GM20431 (cell line): ENCODE data around the gene KRT80.

Source experiments
- in situ Hi-C: fragments of 300-500 bp; cut with MseI, MboI; formaldehyde crosslinking; loops from one replicate; pipeline ENCODE4 v1.15.0; 2020; ENCODE audit warnings: low sequenced_read_pairs; ENCODE audit not compliant: unreplicated experiment

KRT80 gene

DNA sequence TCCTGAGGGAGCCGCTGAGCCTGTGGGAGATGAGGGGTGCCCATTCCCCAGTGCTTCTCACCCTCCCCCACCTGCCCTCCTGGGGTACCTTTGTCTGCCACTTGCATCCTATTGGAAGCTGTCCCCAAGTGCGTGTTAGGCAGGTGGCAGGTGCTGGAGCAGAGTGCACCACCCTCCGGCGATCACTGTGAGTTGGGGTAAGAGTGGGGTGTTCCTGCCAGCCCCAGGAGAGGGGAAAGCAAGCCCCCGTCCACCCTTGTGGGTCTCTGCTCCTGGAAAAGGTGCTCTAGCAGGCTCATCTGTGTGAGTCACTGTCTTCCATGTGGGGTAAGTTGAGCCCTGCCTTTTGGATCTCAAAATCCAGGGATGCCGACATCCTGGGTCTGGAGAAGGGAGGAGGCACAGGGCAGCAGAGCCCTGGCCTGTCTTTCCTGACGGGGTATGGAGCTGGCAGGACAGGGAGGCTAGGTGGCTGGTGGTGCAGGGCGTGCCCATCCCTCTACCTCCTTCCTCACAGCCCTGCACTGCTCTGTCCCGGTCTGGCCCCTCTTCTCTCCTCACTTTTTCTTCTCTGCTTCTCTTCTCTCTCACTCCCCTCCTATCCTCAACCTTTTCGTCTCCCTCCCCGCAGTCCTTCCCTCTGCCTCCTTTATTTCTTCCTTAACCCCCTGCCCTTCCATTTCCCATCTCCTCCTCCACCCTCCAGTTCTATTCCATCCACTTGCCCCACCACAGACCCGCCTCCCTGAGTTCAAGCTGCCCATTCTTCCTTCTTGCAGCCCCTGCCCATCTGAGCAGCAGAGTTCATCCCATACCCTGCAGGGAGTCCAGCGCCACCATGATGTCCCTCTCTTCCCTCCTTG is 21.1 kb upstream of the KRT80 start:
- in situ Hi-C loops = no loop called here

DNA sequence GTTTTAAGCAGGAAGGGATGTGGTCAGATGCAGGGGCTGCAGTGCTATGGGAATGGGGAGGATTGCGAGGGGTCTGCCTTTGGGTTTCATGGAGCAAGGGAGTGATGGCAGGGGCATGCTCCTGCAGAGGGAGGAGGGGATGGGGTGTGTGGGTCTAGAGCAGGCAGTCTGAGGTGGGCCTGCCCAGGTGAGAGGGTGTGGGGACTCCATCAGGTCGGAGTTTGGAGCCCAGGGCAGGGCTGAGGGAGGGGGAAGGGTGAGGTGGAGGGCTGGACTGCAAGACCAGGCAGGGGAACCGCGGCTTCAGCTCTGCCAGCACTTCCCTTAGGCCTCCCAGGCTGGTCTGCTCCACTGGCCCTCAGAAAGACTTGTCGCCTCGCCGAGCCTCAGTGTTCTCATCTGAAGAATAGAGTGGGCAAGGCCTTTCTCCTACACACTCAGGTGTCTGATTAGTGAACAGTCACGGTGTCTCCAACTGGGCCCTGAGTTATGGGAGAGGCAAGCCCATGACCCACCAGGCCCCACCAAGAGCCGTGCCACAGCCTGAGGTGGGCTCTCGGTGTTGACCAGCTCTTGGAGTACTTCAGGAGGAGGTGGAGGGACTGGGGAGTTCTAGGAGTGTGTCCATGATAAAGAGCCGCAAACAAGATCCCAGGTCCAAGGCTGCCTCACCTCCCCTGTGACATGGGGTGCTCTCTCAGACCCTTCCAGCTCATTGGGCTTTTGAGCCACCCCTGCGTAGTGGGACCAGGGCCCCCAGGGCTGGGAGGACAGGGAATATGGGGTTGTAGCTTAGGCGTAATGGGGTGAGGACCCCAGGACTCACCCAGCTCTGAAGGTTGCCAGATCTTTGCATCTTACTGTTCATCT is 20.1 kb upstream of the KRT80 start:
- in situ Hi-C loops = no loop called here

DNA sequence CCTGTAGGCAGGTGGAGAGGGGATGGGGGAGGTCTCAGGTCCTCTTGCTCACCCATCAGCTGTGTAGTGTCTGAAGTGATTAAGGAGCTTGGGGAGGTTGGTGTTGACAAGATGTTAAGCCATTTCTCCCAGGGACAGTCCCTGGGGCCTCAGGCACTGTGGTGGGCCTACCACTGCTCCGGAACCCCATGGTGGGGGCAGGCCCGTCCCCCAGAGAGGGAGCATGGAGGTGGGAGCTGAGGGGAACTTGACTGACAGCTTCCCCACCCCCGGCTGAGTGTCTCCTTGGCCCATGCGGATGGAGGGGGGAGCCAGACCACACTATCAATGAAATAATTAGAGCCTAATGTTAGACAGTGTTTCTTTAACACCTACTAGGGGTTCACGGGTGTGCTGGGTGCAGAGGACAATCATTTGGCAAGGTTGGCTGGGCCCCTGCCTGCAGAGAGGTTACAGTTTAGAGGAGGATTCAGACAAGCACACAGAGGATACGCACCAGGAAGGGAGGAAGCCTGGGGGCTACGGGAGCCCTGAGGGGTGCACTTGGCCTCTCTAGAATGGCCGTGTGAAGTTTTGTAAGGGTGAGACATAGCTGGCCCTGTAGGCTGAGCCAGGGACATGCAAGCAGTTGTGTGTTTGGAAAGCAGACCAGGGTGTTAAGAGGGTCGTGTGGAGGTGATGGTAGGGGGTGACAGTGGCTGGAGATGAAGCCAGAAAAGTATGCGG is 19.3 kb upstream of the KRT80 start:
- in situ Hi-C loops = no loop called here

DNA sequence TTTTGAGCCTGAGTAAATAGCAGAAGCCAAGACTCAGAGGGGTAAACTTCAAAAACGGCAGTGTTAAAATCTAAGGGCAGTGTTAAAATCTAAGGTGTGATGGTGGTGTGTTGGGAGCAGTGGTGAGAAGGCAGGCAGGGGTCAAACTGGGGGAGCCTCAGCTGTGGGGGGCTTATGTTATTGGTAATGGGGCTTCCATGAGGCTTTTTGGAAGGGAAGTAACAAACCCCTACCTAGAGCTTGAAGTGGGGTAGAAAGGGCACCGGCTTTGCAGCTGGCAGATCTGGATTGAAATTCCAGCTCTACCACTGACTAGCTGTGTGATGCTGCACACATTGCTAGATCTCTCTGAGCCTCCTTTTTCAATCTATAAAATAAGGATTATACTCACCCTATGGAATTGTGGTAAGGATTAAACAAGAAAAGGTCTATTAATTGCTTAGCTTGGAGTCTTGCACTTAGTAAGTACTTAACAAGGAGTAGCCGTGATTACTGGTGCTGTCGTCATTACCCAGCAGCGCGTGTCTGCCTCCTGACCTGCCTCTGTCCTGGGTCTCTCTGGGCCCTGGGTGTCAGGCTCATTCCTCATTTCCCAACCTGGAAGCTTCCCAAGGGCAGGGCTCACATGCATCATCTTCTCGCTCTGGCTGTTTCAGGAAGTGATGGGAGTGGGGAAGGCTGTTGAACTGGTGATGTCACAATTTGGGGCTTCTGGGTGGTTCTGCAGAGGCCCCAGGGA is 18.5 kb upstream of the KRT80 start:
- in situ Hi-C loops = no loop called here

DNA sequence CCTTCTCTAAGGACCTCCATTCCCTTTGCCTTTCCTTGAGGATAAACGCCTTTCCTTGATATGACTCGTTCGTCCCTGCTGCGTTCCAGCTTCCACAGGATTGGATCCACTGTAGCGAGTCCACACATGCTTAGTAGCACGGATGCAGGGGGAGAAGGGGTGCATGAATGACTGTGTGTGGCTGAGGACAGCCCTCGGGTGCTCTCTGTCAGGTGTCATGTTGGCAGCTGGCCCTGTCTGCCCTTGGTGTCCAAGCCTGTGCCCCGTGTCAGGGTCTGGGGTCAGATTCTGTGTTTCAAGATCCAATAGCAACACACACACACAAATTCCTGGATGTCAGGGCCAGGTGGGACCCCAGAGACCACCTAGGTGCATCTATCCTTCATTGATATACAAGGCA is 17.5 kb upstream of the KRT80 start:
- in situ Hi-C loops = no loop called here

DNA sequence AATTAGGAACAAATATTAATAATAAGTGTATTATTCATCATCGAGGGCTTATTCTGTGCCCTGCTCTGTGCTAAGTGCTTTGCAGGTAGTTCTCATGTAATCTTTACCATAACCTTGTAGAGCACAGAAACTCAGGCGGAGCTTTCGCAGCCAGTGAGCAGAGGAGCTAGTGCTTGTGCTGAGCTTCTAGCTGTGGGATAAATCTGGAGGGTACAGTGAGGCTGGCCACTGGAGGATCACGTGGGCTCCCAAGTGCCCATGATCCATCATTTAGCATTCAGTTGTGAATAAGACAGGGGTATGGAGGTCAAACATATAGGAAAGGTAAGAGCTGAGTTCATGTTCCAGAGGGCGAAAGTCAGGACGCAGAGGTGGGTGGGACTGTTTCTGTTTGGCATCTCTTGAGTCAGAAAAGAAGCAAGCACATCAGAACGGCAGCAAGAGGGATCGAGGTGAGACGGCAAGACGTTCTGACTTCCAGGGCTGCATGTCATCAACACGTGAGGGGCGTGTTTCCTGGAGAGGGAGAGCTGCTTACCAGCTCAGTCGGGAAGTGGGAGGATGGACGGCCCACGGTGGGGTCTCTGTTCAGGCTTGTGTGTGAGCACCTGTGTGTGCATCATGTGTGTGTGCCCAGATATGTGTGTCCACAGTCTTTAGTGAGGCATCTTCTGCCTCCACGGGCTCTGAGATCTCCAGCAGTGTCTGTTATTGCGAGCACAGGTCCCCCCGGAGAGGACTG is 16.8 kb upstream of the KRT80 start:
- in situ Hi-C loops = no loop called here

DNA sequence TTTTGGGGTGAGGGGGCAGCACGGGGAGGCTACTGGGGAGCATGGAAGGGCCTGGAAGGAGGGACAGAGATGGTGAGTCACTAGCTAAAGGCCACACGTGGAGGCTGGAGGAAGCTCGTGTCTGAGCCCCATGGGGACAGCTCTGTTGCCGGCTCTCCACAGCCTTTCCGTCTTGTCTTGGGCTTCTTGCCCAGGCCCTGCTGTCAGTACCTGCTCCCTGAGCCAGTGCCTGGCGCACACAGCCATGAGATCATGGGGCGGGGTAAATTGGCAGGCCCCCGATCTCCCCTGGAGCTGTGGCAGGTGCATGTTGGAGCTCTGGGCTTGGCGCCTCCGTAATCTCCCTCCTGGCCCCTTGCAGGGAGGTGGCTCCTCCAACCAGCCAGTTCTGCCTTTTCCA is 16.1 kb upstream of the KRT80 start:
- in situ Hi-C loops = no loop called here

DNA sequence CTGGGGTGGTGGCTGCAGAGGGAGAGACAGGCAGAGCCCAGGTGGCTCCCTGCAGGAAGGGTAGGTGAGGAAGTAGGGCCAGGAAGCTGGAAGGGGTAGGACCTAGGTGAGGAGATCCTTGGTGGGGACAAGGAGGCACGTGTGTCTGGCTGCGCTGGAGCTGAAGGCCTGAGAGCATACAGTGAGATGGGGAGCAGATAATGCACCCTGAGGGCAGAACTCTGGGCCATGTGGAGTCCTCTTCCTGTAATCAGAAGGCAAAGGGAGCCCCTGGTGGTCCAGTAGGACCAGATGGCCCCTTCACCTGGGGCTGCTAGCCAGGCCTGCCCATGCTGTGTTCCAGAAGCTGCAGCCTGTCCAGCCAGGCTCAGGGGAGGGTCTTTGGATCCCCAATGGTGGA is 15.3 kb upstream of the KRT80 start:
- in situ Hi-C loops = no loop called here

DNA sequence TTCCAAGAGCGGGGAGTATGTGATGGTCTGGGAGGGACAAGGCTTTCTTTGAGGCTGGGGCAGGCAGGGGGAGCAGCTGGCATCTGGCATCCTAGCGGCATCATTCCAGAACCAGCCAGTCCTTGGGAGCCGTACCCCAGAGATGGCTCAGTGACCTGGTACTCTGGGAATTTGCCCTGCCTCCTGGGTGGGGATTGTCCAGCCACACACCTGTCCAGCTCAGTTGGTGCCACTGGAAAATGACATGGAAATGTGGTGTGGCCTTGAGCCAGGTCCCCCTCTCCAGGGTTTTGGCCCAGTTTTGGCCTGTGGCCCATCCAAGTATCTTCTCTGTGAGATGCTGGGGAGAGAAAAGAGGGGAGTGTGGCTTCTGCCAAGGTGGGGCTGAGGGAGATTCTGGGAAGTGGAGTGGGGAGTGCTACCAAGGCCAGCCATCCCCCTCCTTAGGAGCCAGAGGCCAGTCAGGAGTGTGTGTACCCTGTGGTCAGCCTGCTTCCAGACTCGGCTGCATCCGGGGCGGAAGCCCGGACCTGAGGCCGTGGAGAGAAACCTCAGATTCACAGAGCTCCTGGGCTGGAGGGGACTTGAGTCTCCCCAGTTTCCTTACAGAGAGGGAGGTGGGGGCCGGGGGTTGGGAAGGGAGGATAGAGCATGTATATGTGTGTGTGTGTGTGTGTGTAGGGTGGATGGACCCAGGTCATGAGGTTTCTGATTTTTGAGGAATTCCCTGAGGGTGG is 14.7 kb upstream of the KRT80 start:
- in situ Hi-C loops = no loop called here

DNA sequence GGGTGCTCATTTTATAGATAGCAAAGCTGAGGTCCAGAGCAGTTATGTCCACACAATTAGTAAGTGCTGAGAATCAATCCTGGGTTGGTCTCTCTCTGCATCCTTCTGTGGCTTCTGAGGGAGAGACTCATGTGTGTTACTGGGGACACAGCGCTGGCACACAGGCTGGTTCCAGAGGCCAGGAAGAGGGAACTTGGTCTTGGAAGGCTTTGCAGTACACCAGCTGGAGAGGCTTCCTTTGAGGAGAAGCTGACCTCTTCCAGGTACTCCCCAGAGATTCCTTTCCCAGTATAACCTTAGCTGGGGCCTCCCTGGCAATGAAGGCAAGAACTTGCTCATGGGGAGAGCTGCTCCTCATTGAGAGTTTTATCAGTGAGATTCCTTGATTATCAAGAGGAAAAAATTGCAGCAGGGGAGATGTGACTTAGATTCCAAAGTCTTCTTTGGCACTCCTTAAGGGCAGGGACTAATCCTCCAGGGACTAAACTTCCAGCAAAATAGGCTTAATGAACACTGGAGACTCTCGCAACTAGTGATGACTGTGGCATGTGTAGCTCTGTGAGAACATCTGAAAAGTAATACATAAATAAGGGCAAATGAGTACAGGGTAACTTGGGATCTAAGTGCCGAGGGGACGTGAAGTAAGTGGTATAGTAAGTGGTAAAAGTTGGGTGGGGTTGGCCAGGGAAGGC is 13.9 kb upstream of the KRT80 start:
- in situ Hi-C loops = no loop called here

DNA sequence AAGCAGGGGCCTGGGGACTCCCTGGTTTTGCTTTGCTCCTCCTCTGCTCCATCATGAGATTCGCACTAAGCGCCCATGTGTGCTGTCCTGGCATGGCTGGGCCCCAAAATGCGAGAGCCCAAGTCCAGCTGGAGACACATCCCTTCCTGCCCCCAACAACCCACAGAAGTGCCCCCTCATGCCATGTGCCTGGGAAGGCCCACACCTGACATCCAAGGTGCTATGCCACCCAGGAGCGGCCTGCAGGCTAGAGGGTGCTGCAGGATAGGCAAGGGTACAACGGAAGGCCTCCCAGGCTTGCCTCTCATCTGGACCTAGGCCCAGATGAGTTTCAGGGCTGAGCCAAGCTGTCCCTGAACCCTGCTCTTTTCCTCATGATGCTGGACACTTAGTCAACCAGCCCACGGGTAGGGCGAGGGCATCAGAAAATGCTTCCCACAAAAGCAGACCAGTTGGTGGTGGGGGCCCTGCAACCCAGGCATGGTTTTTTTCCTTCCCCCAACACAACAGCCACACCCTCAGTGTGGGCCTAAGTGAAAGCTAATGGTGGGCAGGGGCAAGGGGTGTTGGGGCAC is 13.2 kb upstream of the KRT80 start:
- in situ Hi-C loops = no loop called here

DNA sequence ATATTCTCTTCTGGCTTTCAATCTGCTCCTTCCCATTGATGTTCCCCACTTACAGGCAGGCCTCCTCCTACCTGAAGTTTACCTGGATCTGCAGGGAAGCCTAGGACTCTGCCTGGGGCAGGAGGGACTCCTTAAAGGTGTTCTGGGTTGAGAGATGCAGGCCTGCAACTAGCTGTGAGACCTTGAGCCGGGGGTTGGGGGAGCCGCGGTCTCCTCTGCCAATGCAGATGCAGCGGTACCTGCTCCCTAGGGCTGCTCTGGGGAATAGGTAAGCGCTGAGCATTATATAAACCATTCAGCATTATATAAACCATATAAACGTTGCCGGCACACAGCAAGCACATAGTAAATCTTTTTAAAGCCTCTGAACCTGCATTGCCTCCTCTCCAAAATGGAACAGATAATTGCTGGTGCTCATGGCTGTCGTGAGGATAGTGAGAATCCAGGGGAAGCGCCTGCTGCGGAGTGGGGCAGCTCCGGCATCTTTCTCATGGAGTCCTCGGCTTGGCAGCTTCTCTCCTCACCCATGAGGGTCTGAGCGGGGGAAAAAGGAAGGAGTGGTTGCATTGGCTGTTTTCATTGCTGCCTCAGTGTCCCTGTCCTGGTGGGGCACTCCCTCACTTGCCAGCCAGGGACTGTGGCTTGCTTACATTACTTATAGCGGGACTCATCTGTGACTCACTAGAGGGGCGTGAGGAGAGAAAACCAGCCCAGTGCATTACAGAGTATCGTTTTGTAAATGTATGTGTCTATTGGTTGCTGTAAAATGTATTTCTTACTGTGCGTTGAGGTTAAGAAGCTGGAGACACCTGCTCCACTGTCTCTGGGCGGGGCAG is 12.5 kb upstream of the KRT80 start:
- in situ Hi-C loops = no loop called here

DNA sequence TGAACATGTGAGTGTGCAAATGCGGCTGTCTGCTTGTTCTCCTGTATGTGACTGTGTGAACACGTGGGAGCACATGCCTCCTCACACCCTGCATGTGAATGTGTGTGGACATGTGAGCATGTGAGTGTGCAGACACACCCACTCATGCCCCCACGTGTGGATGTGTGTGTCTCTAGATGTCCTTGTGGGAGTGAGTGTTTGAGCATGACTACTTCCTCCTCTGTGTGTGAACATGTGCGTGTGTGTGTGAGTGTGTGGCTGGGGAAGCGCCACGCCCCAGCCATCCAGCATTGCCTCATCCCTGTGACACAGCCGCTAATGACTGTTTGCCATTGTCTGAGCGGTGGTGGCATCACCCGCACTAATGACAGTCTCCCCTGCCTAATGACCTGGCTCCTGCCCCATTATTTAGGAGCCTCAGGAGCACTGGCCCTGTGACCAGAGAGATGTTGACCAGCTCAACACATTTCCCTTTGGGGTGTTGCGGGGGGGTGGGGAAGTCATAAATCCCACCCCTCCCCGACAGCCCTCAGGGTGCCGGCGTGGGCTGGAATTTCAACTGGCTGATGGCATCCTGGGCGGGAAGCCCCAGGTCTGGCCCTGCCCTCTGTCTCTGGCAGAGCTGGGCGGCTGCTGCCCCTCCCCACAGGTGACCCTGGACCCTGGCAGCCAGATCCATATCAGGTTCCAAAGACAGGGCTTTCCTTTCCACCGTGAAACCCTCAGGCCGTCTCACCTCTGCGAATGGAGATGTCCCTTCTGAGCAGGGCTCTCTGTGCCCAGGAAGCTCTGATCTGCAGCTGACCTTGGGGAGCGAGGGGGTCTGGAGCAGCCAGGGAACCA is 11.5 kb upstream of the KRT80 start:
- in situ Hi-C loops = no loop called here

DNA sequence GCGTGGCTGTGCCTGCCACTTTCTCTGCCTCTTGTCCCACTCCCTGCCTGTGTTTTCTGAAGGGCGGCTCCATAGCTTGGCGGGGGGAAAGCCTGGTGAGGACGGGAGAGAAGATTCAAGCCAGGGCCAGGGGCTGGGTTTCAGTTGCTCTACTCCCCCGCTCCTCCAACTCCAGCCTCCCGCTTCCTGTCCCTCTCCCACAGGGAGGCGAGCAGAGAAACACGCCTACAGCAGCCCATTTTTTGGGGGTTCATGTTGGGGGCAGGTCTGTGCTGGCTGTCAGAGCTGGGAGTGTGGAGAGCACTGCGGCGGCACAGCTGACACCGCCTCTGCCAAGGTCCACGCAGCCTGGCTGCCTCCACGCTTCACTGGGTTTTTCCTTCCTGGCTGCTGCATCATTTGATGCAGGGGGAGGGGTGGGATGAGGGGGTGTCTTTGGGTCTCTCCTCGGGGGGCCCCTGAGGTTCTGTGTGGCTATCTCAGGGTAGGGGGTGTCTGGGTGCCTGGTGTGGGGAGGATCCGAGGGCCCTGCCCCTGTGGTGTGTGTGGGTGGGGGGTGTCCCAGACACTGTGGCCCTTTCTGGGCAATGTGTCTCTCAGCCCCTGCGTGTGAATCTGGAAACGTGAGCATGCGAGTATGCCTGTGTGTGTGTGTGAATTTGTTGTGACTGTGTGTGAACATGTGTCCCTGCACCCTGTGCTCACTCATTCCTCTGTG is 10.7 kb upstream of the KRT80 start:
- in situ Hi-C loops = no loop called here

DNA sequence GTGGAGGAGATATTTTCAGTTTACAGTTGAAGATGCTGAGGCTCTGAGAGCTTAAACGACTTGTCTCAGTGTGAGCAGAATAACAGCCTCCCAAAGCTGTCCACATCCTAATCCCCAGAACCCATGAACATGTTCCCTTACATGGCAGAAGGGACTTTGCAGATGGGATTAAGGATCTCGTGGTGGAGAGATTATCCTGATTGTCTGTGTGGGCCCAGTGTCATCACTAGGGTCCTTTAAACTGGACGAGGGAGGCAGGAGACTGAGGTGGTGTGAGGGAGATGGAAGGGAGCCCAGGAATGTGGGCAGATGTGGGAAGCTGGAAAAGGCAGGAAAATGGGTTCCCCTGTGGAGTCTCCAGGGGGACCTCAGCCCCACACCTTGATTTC is 9.6 kb upstream of the KRT80 start:
- in situ Hi-C loops = no loop called here
